ENCODE results near the gene PIP5KL1.

Gene PIP5KL1

GRCh38 chr9:127953768-127954505, 23.4 kb upstream of the PIP5KL1 start:
- Histone ChIP-seq H3K27me3 (ENCODE audit: low read length) (no peaks in the 10 kb centered on the region), H3K36me3 (ENCODE audit: low read length) (peaks cover 4% of the 10 kb centered on the region; the same call in 1 of the 2 replicates), H3K9ac (ENCODE audit: low read length) (no peak overlapping the region), H3F3A (ENCODE audit: insufficient read depth) (peaks cover 2% of the 10 kb centered on the region; the same call in 1 of the 2 replicates), H3K27ac (ENCODE audit: low read depth, low read length) (no peak overlapping the region), H2AFZ (ENCODE audit: low read depth, low read length, severe bottlenecking) (no peak overlapping the region), H4K20me1 (ENCODE audit: low read depth, low read length) (peaks cover 18% of the 10 kb centered on the region; the same call in 1 of the 2 replicates), H3K79me2 (ENCODE audit: insufficient read depth, low read length) (peaks cover 96% of the 10 kb centered on the region), H3K4me3 (ENCODE audit: insufficient read depth, low read length, poor library complexity, severe bottlenecking) (no peak overlapping the region), H3K9me3 (ENCODE audit: insufficient read depth, low read length) (no peaks in the 10 kb centered on the region), H3K4me2 (ENCODE audit: low read depth, low read length, poor library complexity, severe bottlenecking) (no peak overlapping the region), H3K9me2 (replicated peaks; ENCODE audit: insufficient read depth, low read length) (no peaks in the 10 kb centered on the region)
- TF ChIP-seq CTCF (IDR thresholded peaks at IDR 0.05; ENCODE audit: insufficient read depth, low read length, poor library complexity, severe bottlenecking) = no peak
- no peak for TF ChIP-seq EZH2phosphoT487 (conservative IDR thresholded peaks at IDR 0.05; ENCODE audit: low read length)

GRCh38 chr9:127953154-127953553, 22.6 kb upstream of the PIP5KL1 start:
- Histone ChIP-seq H3K9me3 (ENCODE audit: insufficient read depth, low read length) (no peaks in the 10 kb centered on the region), H3K9me2 (replicated peaks; ENCODE audit: insufficient read depth, low read length) (no peaks in the 10 kb centered on the region), H3K9ac (ENCODE audit: low read length) (no peak overlapping the region), H3K4me3 (ENCODE audit: insufficient read depth, low read length, poor library complexity, severe bottlenecking) (no peak overlapping the region), H3K27me3 (ENCODE audit: low read length) (no peaks in the 10 kb centered on the region), H3K36me3 (ENCODE audit: low read length) (peaks cover 2% of the 10 kb centered on the region; the same call in 1 of the 2 replicates), H2AFZ (ENCODE audit: low read depth, low read length, severe bottlenecking) (no peak overlapping the region), H3K4me2 (ENCODE audit: low read depth, low read length, poor library complexity, severe bottlenecking) (no peak overlapping the region), H3F3A (ENCODE audit: insufficient read depth) (no peaks in the 10 kb centered on the region), H3K27ac (ENCODE audit: low read depth, low read length) (no peak overlapping the region), H3K79me2 (ENCODE audit: insufficient read depth, low read length) (peaks cover 95% of the 10 kb centered on the region), H4K20me1 (ENCODE audit: low read depth, low read length) (peaks cover 12% of the 10 kb centered on the region; the same call in 1 of the 2 replicates)
- TF ChIP-seq CTCF (IDR thresholded peaks at IDR 0.05; ENCODE audit: insufficient read depth, low read length, poor library complexity, severe bottlenecking) (no peak), EZH2phosphoT487 (conservative IDR thresholded peaks at IDR 0.05; ENCODE audit: low read length) (no peak)

GRCh38 chr9:127950513-127951289, 20.1 kb upstream of the PIP5KL1 start:
- no peak overlapping the region for H3K27ac ChIP-seq (ENCODE audit: low read depth, low read length)
- no peaks in the 10 kb centered on the region for H3K27me3 ChIP-seq (ENCODE audit: low read length)
- TF ChIP-seq CTCF (IDR thresholded peaks at IDR 0.05; ENCODE audit: insufficient read depth, low read length, poor library complexity, severe bottlenecking) (no peak), EZH2phosphoT487 (conservative IDR thresholded peaks at IDR 0.05; ENCODE audit: low read length) (no peak)
- H3K36me3 ChIP-seq (ENCODE audit: low read length) = no peaks in the 10 kb centered on the region
- no peak overlapping the region for H3K4me2 ChIP-seq (ENCODE audit: low read depth, low read length, poor library complexity, severe bottlenecking)
- H2AFZ ChIP-seq (ENCODE audit: low read depth, low read length, severe bottlenecking) = no peak overlapping the region
- no peaks in the 10 kb centered on the region for H3F3A ChIP-seq (ENCODE audit: insufficient read depth)
- no peak overlapping the region for H3K4me3 ChIP-seq (ENCODE audit: insufficient read depth, low read length, poor library complexity, severe bottlenecking)
- H3K9me3 ChIP-seq (ENCODE audit: insufficient read depth, low read length) = no peaks in the 10 kb centered on the region
- no peak overlapping the region for H3K9ac ChIP-seq (ENCODE audit: low read length)
- peaks cover 4% of the 10 kb centered on the region; the same call in 1 of the 2 replicates for H4K20me1 ChIP-seq (ENCODE audit: low read depth, low read length)
- H3K79me2 ChIP-seq (ENCODE audit: insufficient read depth, low read length) = peaks cover 73% of the 10 kb centered on the region
- H3K9me2 ChIP-seq (replicated peaks; ENCODE audit: insufficient read depth, low read length) = no peaks in the 10 kb centered on the region
